Smooth muscle cell (in vitro differentiated cells): ENCODE data around the gene ZNF608. TPM values are rescaled to one million over a fixed set of nuclear protein-coding genes. Genes with fewer than 3 reads are reported as not detected.

Source experiments
- DNase-seq: peaks from one replicate; lab custom pipeline; 2025; ENCODE audit not compliant: unreplicated experiment; lab: John Stamatoyannopoulos, UW
- H2AFZ ChIP-seq: fragments of 200-600 bp; sonication (generic); 2 replicates; pipeline ENCODE4 v1.6.0; 2016; ENCODE audit warnings: antibody characterized with exemption, low read depth, mild to moderate bottlenecking
- H3F3A ChIP-seq: fragments of 200-600 bp; sonication (generic); 2 replicates; pipeline ENCODE4 v1.6.0; 2017; ENCODE audit warnings: antibody characterized with exemption, low read depth
- H3K27ac ChIP-seq: fragments of 200-600 bp; sonication (generic); 2 replicates; pipeline ENCODE4 v1.5.1; 2016; ENCODE audit warnings: low read depth, mild to moderate bottlenecking
- H3K27me3 ChIP-seq: fragments of 200-600 bp; sonication (generic); 2 replicates; pipeline ENCODE4 v1.6.1; 2016; ENCODE audit warnings: low read depth, mild to moderate bottlenecking
- H3K36me3 ChIP-seq: fragments of 200-600 bp; sonication (generic); 2 replicates; pipeline ENCODE4 v1.5.1; 2016; ENCODE audit warnings: low read depth
- H3K4me1 ChIP-seq: fragments of 200-600 bp; sonication (generic); 2 replicates; pipeline ENCODE4 v1.5.1; 2016; ENCODE audit warnings: low read depth
- H3K4me2 ChIP-seq: fragments of 200-600 bp; sonication (generic); 2 replicates; pipeline ENCODE4 v1.6.0; 2016; ENCODE audit warnings: mild to moderate bottlenecking
- H3K4me3 ChIP-seq: fragments of 200-600 bp; sonication (generic); 2 replicates; pipeline ENCODE4 v1.5.1; 2016; ENCODE audit warnings: mild to moderate bottlenecking
- H3K79me2 ChIP-seq: fragments of 200-600 bp; sonication (generic); 2 replicates; pipeline ENCODE4 v1.6.0; 2016; ENCODE audit warnings: low read depth, mild to moderate bottlenecking
- H3K9ac ChIP-seq: fragments of 200-600 bp; sonication (generic); 2 replicates; pipeline ENCODE4 v1.6.0; 2016; ENCODE audit warnings: low read depth
- H3K9me3 ChIP-seq: fragments of 200-600 bp; sonication (generic); replicated peaks from 2 replicates; pipeline ENCODE4 v1.5.1; 2016; ENCODE audit warnings: low read depth
- H4K20me1 ChIP-seq: fragments of 200-600 bp; sonication (generic); 2 replicates; pipeline ENCODE4 v1.6.0; 2016; ENCODE audit warnings: low read depth
- WGBS: methylation state at CpG from one replicate; pipeline ENCODE4 v1.1.7; 2016; ENCODE audit warnings: low lambda C conversion rate; 5-methylcytosine and 5-hydroxymethylcytosine counted together
- polyA plus RNA-seq: library from polyadenylated mRNA; unstranded; fragments of >200 nt; fragmentation: Nextera tagmentation; extraction: Ambion mirVana; gene quantifications from 2 replicates; pipeline ENCODE4 v1.2.1, GENCODE V29; 2016
- total RNA-seq: library from RNA; depleted of rRNA; stranded (reverse); fragments of >200 nt; gene quantifications from 2 replicates; pipeline ENCODE4 v1.2.3, GENCODE V29; 2014
- TF ChIP-seq, protein P1 (sequence below): fragments of 200-600 bp; sonication (generic); IDR thresholded peaks from 2 replicates; pipeline ENCODE4 v1.5.1; 2017; ENCODE audit warnings: borderline replicate concordance, mild to moderate bottlenecking, antibody characterized with exemption; ENCODE audit not compliant: insufficient read depth, poor library complexity, severe bottlenecking

Gene ZNF608
- total and polyA plus RNA-seq, 2 experiments from 2014 or later, result 15.4 to 33.1 TPM

DNA sequence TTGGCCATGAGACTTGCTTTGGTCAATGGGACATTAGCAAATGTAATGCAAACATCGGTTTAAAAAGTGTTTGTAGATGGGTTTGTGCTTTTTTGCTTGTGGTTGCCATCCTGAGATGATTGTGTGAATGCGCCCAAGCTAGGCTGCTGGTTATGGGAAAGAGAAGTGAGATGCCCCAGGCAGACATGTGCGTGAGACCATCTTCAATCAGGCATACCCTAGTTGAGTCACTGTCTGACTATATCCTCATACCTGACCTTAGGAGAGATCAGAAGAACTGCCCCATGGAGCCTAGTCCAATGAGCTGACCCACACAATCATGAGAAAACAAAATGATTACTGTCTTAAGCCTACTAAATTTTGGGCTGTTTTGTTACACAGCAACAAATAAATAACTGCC is 36.8 kb upstream of the ZNF608 start:
- Histone ChIP-seq H3K9me3 (no peaks in the 10 kb centered on the region), H3K4me1 (no peaks in the 10 kb centered on the region), H3F3A (no peaks in the 10 kb centered on the region), H3K79me2 (no peaks in the 10 kb centered on the region), H3K4me2 (no peak overlapping the region), H3K27ac (no peak overlapping the region), H4K20me1 (no peaks in the 10 kb centered on the region), H3K27me3 (no peaks in the 10 kb centered on the region), H3K9ac (no peak overlapping the region), H3K36me3 (no peaks in the 10 kb centered on the region), H3K4me3 (no peak overlapping the region), H2AFZ (no peak overlapping the region)
- 100% methylated on average over 3 of the region's 3 CpGs for WGBS
- DNase-seq, result no peak
- TF ChIP-seq, protein P1, sequence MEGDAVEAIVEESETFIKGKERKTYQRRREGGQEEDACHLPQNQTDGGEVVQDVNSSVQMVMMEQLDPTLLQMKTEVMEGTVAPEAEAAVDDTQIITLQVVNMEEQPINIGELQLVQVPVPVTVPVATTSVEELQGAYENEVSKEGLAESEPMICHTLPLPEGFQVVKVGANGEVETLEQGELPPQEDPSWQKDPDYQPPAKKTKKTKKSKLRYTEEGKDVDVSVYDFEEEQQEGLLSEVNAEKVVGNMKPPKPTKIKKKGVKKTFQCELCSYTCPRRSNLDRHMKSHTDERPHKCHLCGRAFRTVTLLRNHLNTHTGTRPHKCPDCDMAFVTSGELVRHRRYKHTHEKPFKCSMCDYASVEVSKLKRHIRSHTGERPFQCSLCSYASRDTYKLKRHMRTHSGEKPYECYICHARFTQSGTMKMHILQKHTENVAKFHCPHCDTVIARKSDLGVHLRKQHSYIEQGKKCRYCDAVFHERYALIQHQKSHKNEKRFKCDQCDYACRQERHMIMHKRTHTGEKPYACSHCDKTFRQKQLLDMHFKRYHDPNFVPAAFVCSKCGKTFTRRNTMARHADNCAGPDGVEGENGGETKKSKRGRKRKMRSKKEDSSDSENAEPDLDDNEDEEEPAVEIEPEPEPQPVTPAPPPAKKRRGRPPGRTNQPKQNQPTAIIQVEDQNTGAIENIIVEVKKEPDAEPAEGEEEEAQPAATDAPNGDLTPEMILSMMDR, result no peak

DNA sequence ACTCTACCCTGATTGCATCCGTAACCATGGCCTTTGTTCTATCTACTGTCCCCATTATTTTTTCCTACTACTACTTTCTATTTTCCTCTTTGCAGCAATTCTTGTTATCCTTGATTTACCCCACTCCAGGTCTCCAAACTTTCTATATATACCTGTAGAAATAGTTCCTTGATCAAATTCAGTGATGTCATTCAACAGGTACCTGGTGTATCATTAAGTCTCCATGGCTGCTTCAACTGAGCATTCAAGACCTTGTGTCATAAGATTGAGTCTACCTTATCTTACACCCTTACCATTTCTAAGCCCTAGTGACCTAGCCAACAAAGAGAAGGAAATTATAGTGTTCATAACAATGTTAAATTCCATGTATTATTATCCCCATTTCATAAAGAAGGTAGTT is 35.8 kb upstream of the ZNF608 start:
- H3K27ac ChIP-seq, result no peak overlapping the region
- no peaks in the 10 kb centered on the region for H3K36me3 ChIP-seq
- H2AFZ ChIP-seq, result no peak overlapping the region
- no peaks in the 10 kb centered on the region for H3K27me3 ChIP-seq
- H3K4me3 ChIP-seq, result no peak overlapping the region
- H3K4me2 ChIP-seq, result no peak overlapping the region
- H3K9me3 ChIP-seq, result no peaks in the 10 kb centered on the region
- H4K20me1 ChIP-seq, result no peaks in the 10 kb centered on the region
- WGBS, result 89% methylated on average over 1 of the region's 1 CpG
- no peaks in the 10 kb centered on the region for H3K79me2 ChIP-seq
- no peaks in the 10 kb centered on the region for H3K4me1 ChIP-seq
- TF ChIP-seq, protein P1, result no peak
- no peak for DNase-seq
- no peak overlapping the region for H3K9ac ChIP-seq
- no peaks in the 10 kb centered on the region for H3F3A ChIP-seq

DNA sequence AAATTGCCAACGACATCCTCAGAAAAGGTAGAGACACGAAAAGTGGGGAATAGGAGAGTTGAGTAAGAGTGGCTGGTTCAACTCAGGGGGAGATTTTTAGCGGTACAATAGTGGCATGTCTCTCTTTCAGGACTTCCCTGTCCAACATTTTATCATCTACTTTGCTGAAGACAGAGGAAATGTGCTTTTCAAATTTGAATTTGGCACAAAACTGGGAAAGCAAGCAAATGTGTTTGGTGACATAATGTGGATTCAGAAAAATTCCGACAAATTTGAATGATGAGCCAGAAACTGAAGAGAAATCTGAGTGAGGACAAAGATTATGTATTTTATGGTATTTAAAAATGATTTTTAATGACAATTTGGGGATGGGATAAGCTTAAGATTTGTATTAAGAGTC is 33.6 kb upstream of the ZNF608 start:
- Histone ChIP-seq H3K9ac (no peak overlapping the region), H2AFZ (no peak overlapping the region), H4K20me1 (no peaks in the 10 kb centered on the region), H3K27ac (no peak overlapping the region), H3K27me3 (no peaks in the 10 kb centered on the region), H3K4me1 (no peaks in the 10 kb centered on the region), H3K79me2 (no peaks in the 10 kb centered on the region), H3K4me3 (no peak overlapping the region), H3K36me3 (no peaks in the 10 kb centered on the region), H3F3A (no peaks in the 10 kb centered on the region), H3K4me2 (no peak overlapping the region), H3K9me3 (no peaks in the 10 kb centered on the region)
- WGBS, result 96% methylated on average over 4 of the region's 4 CpGs
- TF ChIP-seq, protein P1, result no peak
- no peak for DNase-seq

DNA sequence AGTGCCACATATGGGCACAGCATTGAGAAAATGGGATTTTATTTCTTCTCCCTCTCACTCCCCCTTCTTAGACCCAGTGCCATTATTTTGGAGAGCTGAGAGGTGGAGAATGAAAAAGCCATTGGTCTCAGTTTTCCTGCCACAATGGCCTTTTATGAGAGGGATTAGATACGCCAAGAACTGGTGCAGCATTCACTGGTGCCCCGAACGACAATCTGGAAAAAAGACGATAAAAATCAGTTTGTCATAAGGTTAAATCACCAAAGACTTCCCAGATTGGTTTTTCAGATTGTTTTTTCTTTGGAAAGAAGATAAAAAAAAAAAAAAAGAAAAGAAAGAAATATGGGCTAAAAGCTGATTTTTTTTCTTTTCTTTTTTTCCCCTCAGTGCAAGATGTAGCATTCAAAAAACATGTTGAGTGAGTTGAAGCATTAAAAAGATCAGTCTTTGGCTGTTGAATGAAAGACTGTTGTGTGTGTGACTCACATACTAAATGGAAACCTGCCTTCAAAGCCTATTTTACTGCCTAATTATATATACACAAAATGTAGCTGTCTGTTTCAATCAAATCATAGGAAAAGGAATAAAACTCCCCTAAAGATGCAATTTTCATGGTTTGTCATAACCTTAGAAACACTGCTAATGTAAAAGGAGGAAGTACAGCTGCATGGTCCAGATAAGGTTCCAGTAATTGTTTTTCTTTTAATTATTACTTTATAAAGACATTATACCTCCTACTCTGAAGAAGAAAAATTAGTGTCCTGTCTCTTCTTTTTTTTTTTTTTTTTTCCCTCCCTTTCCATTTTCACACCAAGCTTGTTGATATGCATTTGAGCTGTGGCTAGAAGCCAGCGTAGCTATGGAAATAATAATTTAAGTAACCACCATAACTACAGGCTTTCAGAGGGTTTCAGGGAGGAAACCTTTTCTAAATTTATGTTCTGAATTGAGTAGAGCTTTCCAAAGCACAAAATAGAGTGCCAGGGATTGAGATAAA is 27.2 kb upstream of the ZNF608 start:
- Histone ChIP-seq H3F3A (no peaks in the 10 kb centered on the region), H3K9me3 (no peaks in the 10 kb centered on the region), H3K4me1 (peaks cover 14% of the 10 kb centered on the region), H3K4me3 (no peak overlapping the region), H4K20me1 (no peaks in the 10 kb centered on the region), H2AFZ (no peak overlapping the region), H3K27ac (no peak overlapping the region), H3K36me3 (no peaks in the 10 kb centered on the region), H3K27me3 (no peaks in the 10 kb centered on the region), H3K9ac (no peak overlapping the region), H3K4me2 (no peak overlapping the region), H3K79me2 (no peaks in the 10 kb centered on the region)
- no peak for DNase-seq
- 83% methylated on average over 5 of the region's 5 CpGs for WGBS
- TF ChIP-seq, protein P1, result no peak
